Stimulated activated CD4-positive, alpha-beta T cell treated with anti-CD3 and anti-CD28 coated beads, Interleukin-4, amount 100 ng/mL, for 4 hours (primary cell): ENCODE measurements around the gene FIP1L1.
"Not testable (repeated sequence)": the region's sequence is repeated elsewhere in the genome, so short reads cannot be mapped to it uniquely, and the experiment has no call there.

ENCODE experiments used
- DNase-seq, 2 experiments: peaks; one replicate each; pipeline ENCODE4 v3.0.0-alpha.2; 2020

Gene FIP1L1

GRCh38 chr4:53378171-53378482, 686 bp downstream of the FIP1L1 start:
- DNase-seq = no peak

- no peak for DNase-seq
Observed at GRCh38 chr4:53380221-53380620, 2.8 kb downstream of the FIP1L1 start.

- not testable (repeated sequence) for DNase-seq
Observed at GRCh38 chr4:53409479-53409878, 32.0 kb downstream of the FIP1L1 start.

- DNase-seq = no peak
Observed at GRCh38 chr4:53419208-53419607, 41.8 kb downstream of the FIP1L1 start.

DNA sequence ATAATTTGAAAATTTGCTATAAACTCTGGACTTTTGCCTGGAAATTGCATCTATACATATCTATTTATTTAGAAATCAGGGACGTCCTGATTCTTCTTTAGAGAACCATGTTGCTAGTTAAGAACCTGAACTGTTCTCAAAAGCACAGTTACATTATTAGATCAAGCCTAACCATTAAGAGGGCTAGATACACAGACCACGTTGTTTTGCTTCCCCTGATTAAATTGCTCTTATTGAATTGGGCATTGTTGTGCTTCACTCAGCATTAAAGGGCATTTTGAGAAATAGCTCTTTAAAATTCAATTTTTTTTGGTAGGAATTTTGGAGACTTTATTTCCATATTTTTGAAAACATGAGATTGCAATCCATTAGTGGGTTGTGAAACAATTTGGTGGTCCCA, 44.4 kb downstream of the FIP1L1 start:
- no peak for DNase-seq

DNA sequence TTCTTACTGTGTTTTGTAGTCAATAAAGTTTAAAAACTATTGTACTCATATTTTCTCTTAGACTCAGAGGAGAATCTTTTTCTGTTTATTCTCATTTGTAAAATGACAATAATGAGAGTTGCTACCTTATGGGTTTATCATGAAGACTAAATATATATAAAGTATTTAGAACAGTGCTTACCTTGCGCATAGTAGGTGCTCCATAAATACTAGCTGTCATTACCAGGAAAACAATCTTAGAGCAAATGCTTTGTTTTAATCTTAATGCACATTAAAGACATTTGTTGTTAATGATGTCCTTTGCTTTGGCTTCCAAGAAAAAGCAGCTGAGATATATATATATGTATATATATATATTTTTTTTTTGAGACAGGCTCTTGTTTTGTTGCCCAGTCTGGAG, 44.9 kb downstream of the FIP1L1 start:
- DNase-seq = no peak

- no peak for DNase-seq
Observed at GRCh38 chr4:53424280-53424679, 46.8 kb downstream of the FIP1L1 start.

DNA sequence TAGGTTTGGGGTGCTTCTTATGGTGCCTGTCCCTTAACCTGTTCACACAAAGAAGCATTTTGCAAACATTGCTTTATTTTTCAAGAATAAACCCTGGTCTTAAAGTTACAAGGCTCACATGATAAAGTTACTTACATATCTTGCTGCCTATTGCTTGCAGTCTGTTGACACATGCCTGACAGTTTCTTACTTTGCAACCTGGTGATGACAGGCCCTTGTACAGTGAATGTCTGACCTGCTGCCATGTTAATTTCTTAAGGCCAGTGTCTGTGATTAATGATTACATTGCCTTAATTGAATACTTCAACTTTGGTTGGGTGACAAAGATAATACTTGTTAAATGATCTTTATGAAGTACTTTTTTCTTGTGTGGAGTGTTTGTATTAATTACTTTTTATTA, 49.9 kb downstream of the FIP1L1 start:
- no peak for DNase-seq

- no peak for DNase-seq
Observed at GRCh38 chr4:53431052-53431451, 53.6 kb downstream of the FIP1L1 start.

GRCh38 chr4:53432528-53433424, 55.3 kb downstream of the FIP1L1 start:
- no peak for DNase-seq

DNA sequence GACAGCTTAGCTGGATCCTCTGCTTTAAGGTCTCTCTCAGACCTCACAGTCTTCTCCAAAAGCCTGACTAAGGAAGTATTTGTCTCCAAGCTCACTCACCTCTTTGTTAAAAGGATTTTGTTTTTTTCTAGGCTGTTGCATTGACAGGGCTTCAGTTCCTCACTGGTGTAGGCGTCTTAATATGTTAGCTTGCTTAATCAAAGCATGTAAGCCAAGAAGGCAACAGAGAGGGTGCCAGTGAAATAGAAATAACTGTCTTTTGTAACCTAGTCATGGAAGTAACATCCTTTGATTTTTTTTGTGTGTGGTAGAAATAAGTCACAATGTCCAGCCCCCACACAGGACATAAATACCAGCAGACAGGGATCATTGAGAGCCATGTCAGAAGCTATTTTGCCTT, 58.8 kb downstream of the FIP1L1 start:
- no peak for DNase-seq

DNA sequence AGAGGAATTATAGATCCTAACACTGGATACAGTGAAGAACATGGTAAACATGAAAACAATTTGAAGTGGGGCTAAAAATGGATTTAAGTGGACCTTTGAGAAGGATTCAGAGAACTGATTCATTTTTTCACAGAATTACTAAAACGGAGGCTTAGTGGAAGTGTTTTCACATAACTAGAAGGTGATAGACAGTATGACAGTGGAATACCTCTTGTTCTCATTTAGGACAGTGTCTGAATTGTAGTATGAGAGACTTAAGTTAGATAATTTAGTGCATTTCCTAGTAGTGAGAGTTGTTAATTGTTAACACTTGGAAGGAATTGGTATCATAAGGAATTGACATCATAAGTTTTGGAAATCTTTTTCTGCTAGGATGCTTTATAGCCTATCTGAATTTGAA, 64.1 kb downstream of the FIP1L1 start:
- no peak for DNase-seq

- DNase-seq = no peak
Observed at GRCh38 chr4:53444954-53445353, 67.5 kb downstream of the FIP1L1 start.

DNA sequence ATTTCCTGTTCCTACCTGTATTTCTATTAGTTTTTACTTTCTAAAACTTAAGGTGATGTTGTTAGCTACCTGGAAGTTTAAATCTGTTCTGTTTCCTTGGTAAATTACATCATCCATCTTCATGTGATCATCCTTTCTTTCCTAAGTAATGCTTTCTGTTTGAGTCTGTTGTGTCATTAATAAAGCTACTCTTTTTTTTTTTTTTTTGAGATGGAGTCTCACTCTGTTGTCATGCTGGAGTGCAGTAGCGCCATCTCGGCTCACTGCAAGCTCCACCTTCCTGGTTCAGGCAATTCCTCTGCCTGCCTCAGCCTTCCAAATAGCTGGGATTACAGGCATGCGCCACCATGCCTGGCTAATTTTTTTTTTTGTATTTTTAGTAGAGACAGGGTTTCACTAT, 73.3 kb downstream of the FIP1L1 start:
- DNase-seq = no peak

DNA sequence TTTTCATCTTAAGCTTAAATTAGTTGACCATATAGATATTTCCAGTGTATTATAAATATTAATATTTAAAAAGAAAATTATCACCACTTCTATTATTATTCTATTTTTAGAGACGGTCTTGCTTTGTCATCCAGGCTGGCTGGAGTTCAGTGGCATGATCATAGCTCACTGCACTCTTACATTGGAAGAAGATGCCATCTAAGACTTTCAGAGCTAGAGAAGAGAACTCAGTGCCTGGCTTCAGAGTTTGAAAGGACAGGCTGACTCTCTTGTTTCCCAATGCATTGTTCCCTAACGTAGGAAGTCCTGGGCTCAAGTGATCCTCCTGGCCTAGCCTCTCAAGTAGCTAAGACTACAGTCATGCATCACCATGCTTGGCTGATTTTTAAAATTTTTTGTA, 75.9 kb downstream of the FIP1L1 start:
- DNase-seq = no peak

- DNase-seq = no peak
Observed at GRCh38 chr4:53455766-53456165, 78.3 kb downstream of the FIP1L1 start.

GRCh38 chr4:53456178-53456577, 78.7 kb downstream of the FIP1L1 start:
- DNase-seq = no peak

DNA sequence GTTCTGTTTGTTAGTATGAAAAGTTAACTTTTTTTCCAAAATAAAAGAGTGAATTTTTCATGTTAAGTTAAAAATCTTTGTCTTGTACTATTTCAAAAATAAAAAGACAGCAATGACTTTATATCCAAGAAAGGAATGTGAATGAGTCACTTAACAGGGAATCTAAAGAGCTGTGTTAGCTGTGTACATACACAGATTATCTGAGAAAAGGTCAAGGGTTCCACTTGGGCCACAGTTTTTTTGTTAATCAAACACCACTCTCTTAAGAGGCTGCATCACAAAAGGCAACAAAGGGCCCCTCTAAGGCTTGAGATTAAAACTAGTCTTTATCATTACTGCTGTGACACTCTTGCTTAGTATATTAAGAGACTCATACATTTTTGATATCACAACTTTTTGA, 82.1 kb downstream of the FIP1L1 start:
- DNase-seq = no peak

DNA sequence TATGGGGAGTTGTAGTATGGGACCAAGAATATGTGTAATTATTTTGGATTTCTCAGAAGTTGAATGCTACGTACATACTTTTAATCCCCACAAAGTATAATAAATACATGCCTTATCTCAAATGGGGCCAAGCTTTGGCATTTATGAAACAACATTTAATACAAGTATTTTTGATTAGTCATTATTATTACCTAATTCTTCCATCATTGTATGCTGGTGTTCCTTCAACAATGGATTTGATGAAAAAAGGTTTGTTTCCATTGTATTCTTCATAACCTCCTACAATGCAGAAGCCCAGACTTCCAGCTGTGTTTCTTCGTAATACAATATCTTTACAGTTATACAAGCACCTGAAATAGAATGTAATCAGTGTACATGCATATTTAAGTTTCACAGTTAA, 83.8 kb downstream of the FIP1L1 start:
- DNase-seq = no peak

GRCh38 chr4:53463340-53463739, 85.9 kb downstream of the FIP1L1 start:
- no peak for DNase-seq

GRCh38 chr4:53465281-53465680, 87.8 kb downstream of the FIP1L1 start:
- DNase-seq = no peak

DNA sequence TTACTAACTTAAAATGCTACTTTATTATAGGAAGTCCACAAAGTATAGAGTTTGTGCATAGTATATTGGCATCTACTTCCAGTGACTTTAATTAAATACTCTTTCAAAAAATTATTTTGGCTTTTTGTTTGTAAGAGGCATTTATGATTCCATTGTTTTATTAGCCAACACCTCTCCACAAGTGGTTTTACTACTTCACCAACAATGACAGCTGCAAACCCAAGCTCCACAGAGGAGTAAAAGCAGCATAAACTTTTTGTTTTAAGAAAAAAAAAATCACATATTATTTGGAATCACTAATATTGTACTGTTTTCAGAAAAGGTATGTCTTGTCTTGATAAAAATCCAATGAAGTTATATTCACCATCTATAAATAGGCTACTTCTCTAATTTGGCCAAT, 88.5 kb downstream of the FIP1L1 start:
- DNase-seq = no peak

DNA sequence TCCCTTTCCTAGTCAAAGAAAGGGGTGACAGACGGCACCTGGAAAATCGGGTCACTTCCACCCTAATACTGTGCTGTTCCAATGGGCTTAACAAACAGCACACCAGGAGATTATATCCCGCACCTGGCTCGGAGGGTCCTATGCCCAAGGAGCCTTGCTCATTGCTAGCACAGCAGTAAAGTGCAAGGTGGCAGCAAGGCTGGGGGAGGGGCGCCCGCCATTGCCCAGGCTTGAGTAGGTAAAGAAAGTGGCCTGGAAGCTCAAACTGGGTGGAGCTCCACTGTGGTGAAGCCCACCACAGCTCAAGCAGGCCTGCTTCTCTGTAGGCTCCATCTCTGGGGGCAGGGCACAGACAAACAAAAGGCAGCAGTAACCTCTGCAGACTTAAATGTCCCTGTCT, 89.1 kb downstream of the FIP1L1 start:
- DNase-seq = not testable (repeated sequence)

DNA sequence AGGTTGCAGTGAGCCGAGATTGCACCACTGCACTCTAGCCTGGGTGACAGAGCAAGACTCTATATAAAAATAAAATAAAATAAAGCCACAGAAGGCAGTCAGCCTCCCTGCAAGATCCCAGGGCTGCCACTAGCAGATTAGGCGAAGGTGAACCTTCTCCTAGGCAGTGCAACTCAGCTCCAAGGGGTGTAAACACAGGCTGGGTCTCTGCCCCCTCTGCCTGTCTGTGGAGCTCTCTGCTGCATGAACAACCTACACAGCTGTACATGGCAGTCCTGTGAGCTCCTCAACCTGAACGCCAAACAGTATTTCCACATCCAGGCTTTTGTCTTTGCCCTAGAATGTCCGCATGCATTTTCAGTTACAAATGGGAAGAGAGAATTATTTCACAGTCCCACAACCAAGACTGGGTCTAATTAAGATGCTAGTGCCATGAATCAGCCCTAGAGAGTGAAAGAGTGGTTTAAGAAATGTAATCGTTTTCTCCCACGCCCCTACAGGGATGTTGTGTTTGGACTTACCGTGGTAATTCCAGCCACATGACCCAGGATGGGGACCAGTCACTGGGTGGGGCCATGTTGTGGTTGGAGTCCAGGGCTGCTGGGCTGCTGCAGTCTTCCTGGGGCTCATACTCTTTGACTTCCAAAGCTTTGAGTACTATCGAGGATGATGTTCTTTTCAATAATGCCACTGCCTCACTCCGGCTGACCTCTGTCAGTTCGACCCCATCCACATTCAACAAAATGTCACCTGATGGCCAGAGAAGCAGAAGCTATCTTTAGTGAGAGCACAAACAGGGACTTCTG, 99.0 kb downstream of the FIP1L1 start:
- DNase-seq = no peak
